ENCODE data around the gene SNRNP25. TPM values are rescaled to one million over a fixed set of nuclear protein-coding genes. Genes with fewer than 3 reads are reported as not detected.

Gene SNRNP25
- total and polyA plus RNA-seq, 4 donors = 15.1 to 22.2 (median 17.7) TPM

DNA sequence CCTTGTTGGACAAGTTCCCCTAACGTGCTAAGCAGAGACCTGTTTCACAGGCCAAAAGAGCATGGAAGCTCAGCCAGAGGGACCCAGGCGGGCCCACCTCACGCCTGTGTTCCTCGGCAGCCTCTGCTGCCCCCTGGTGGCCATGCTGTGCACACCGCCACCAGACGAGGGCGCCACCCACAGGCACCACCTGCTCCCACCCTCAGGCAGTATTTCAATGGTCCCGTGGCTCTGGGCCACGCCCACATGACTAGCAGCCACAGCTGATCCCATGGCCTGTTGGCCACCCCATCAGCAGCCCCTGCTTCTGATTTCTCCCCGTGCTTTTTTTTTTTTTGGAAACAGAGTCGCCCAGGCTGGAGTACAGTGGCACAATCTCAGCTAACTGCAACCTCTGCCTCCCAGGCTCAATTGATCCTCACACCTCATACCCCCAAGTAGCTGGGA is 43.3 kb downstream of the SNRNP25 start:
- H3K4me1 ChIP-seq (ENCODE audit: control insufficient read depth in 4 of 4, insufficient read depth in 4 of 4, low read length in 3 of 4) = peaks cover 6 to 26% (median 17%) of the 10 kb centered on the region in 4 donors
- peak; percentile 94 for DNase-seq (ENCODE audit: low spot score)
- H3K9ac ChIP-seq (ENCODE audit: low read depth in 1 of 2, low read length in 2 of 2) = no peak overlapping the region
- H3K4me3 ChIP-seq (ENCODE audit: low read depth in 1 of 3, low read length in 3 of 3) = no peak overlapping the region
- no peak overlapping the region for H3K27ac ChIP-seq (ENCODE audit: low read depth in 1 of 2, low read length in 2 of 2)
- H3K9me3 ChIP-seq (ENCODE audit: control insufficient read depth in 4 of 4, low read length in 3 of 4) = no peaks in the 10 kb centered on the region
- no peaks in the 10 kb centered on the region for H3K27me3 ChIP-seq (ENCODE audit: control insufficient read depth in 4 of 4, insufficient read depth in 4 of 4, low read length in 3 of 4)
- TF ChIP-seq, protein P1, sequence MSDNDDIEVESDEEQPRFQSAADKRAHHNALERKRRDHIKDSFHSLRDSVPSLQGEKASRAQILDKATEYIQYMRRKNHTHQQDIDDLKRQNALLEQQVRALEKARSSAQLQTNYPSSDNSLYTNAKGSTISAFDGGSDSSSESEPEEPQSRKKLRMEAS (IDR thresholded peaks at IDR 0.05) = no peak
- TF ChIP-seq, protein P2, sequence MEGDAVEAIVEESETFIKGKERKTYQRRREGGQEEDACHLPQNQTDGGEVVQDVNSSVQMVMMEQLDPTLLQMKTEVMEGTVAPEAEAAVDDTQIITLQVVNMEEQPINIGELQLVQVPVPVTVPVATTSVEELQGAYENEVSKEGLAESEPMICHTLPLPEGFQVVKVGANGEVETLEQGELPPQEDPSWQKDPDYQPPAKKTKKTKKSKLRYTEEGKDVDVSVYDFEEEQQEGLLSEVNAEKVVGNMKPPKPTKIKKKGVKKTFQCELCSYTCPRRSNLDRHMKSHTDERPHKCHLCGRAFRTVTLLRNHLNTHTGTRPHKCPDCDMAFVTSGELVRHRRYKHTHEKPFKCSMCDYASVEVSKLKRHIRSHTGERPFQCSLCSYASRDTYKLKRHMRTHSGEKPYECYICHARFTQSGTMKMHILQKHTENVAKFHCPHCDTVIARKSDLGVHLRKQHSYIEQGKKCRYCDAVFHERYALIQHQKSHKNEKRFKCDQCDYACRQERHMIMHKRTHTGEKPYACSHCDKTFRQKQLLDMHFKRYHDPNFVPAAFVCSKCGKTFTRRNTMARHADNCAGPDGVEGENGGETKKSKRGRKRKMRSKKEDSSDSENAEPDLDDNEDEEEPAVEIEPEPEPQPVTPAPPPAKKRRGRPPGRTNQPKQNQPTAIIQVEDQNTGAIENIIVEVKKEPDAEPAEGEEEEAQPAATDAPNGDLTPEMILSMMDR (IDR thresholded peaks at IDR 0.05; ENCODE audit: low read depth, low read length, missing input control) = peak; percentile 98
- TF ChIP-seq YY1 (IDR thresholded peaks at IDR 0.05) (no peak), SP1 (IDR thresholded peaks at IDR 0.05) (peak; percentile 10), RXRA (IDR thresholded peaks at IDR 0.05) (no peak), GABPA (IDR thresholded peaks at IDR 0.05 in 1 of 2, conservative IDR thresholded peaks at IDR 0.05 in 1 of 2) (no peak), RAD21 (IDR thresholded peaks at IDR 0.05) (peak; percentile 81 to 91), HNF4G (IDR thresholded peaks at IDR 0.05) (no peak), HNF4A (conservative IDR thresholded peaks at IDR 0.05) (no peak)
- TF ChIP-seq, protein P3, sequence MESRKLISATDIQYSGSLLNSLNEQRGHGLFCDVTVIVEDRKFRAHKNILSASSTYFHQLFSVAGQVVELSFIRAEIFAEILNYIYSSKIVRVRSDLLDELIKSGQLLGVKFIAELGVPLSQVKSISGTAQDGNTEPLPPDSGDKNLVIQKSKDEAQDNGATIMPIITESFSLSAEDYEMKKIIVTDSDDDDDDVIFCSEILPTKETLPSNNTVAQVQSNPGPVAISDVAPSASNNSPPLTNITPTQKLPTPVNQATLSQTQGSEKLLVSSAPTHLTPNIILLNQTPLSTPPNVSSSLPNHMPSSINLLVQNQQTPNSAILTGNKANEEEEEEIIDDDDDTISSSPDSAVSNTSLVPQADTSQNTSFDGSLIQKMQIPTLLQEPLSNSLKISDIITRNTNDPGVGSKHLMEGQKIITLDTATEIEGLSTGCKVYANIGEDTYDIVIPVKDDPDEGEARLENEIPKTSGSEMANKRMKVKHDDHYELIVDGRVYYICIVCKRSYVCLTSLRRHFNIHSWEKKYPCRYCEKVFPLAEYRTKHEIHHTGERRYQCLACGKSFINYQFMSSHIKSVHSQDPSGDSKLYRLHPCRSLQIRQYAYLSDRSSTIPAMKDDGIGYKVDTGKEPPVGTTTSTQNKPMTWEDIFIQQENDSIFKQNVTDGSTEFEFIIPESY (IDR thresholded peaks at IDR 0.05) = no peak
- 22% methylated on average over 11 of the region's 11 CpGs for WGBS
- H3K36me3 ChIP-seq (ENCODE audit: control insufficient read depth in 4 of 4, insufficient read depth in 3 of 4, low read depth in 1 of 4, low read length in 3 of 4) = peaks cover 0 to 5% (median 2%) of the 10 kb centered on the region in 4 donors

DNA sequence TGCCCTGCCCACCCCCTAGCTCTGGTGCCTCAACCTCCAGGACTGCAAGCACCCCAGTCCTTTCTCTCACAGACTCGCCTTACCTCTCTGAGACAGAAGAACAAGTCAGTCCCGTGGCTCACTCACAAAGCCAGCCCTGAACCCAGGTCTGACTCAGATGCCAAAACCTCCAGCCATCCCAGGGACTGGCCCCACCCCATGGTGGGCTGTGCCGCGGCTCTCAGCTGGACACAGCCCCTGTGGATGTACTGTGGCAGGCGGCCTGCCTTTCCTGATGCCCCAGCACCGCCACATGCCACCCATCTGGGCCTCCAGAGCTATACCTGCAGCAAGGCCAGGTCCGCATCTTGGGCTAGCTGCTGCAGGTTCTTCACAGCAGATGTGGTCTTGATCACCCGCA is 44.2 kb downstream of the SNRNP25 start:
- no peaks in the 10 kb centered on the region for H3K9me3 ChIP-seq (ENCODE audit: control insufficient read depth in 4 of 4, low read length in 3 of 4)
- H3K27me3 ChIP-seq (ENCODE audit: control insufficient read depth in 4 of 4, insufficient read depth in 4 of 4, low read length in 3 of 4) = no peaks in the 10 kb centered on the region
- TF ChIP-seq GABPA (IDR thresholded peaks at IDR 0.05 in 1 of 2, conservative IDR thresholded peaks at IDR 0.05 in 1 of 2) = no peak
- TF ChIP-seq TAF1 (conservative IDR thresholded peaks at IDR 0.05) = no peak
- TF ChIP-seq, protein P3 (IDR thresholded peaks at IDR 0.05) = no peak
- no peak for TF ChIP-seq FOXA2 (IDR thresholded peaks at IDR 0.05)
- no peak for TF ChIP-seq HNF4A (conservative IDR thresholded peaks at IDR 0.05)
- TF ChIP-seq JUND (IDR thresholded peaks at IDR 0.05) = no peak
- TF ChIP-seq RXRA (IDR thresholded peaks at IDR 0.05) = no peak
- no peak for TF ChIP-seq FOXA1 (IDR thresholded peaks at IDR 0.05)
- TF ChIP-seq, protein P2 (IDR thresholded peaks at IDR 0.05; ENCODE audit: low read depth, low read length, missing input control) = no peak
- no peak for TF ChIP-seq YY1 (IDR thresholded peaks at IDR 0.05)
- DNase-seq (ENCODE audit: low spot score) = no peak
- no peak overlapping the region for H3K4me3 ChIP-seq (ENCODE audit: low read depth in 1 of 3, low read length in 3 of 3)
- H3K4me1 ChIP-seq (ENCODE audit: control insufficient read depth in 4 of 4, insufficient read depth in 4 of 4, low read length in 3 of 4) = peaks cover 10 to 35% (median 25%) of the 10 kb centered on the region in 4 donors
- H3K27ac ChIP-seq (ENCODE audit: low read depth in 1 of 2, low read length in 2 of 2) = no peak overlapping the region
- WGBS = 95% methylated on average over 8 of the region's 8 CpGs
- no peak overlapping the region for H3K9ac ChIP-seq (ENCODE audit: low read depth in 1 of 2, low read length in 2 of 2)
- H3K36me3 ChIP-seq (ENCODE audit: control insufficient read depth in 4 of 4, insufficient read depth in 3 of 4, low read depth in 1 of 4, low read length in 3 of 4) = peaks cover 0 to 3% (median 1%) of the 10 kb centered on the region in 4 donors

All from liver (tissue), 9 donors.